Gastroesophageal sphincter (tissue), 4 donors: ENCODE data around the gene TNFSF13B. TPM values are rescaled to one million over a fixed set of nuclear protein-coding genes. Genes with fewer than 3 reads are reported as not detected.

Experiments
- ATAC-seq: fragments of 150-250 bp; one replicate; pipeline ENCODE4 v1.9.1; 2016; ENCODE audit warnings: mild to moderate bottlenecking, moderate library complexity
- H3K27ac ChIP-seq, 4 donors: fragments of 200-600 bp; sonication (generic) in 3 of 4; 1 replicate in 3 of 4; 2 replicates in 1 of 4; pipeline ENCODE4 v1.5.1; 2016 to 2019
- H3K27me3 ChIP-seq: fragments of 200-600 bp; sonication (generic); one replicate; pipeline ENCODE4 v1.5.1; 2019
- H3K36me3 ChIP-seq, 2 donors: fragments of 200-600 bp; sonication (generic); one replicate each; pipeline ENCODE4 v1.5.1; 2019; ENCODE audit warnings: control low read depth in 1 of 2
- H3K4me1 ChIP-seq, 3 donors: fragments of 200-600 bp; sonication (generic); 1 replicate in 2 of 3; 2 replicates in 1 of 3; pipeline ENCODE4 v1.5.1; 2016 to 2019; ENCODE audit warnings: control low read depth in 2 of 3
- H3K4me3 ChIP-seq, 2 donors: fragments of 200-600 bp; sonication (generic); one replicate each; pipeline ENCODE4 v1.5.1; 2019; ENCODE audit warnings: mild to moderate bottlenecking in 1 of 2, moderate library complexity in 1 of 2
- H3K9me3 ChIP-seq, 3 donors: fragments of 200-600 bp; sonication (generic); one replicate each; pipeline ENCODE4 v1.5.1; 2017 to 2019; ENCODE audit warnings: control low read depth in 2 of 3
- EP300 ChIP-seq: sonication (generic); formaldehyde crosslinking; IDR thresholded peaks from one replicate; pipeline ENCODE4 v1.6.1; 2017; ENCODE audit warnings: antibody characterized with exemption, mild to moderate bottlenecking
- POLR2A ChIP-seq, 2 donors: fragments of 450-650 bp; IDR thresholded peaks; one replicate each; pipeline ENCODE4 v1.6.1; 2017; ENCODE audit warnings: antibody characterized with exemption in 2 of 2, mild to moderate bottlenecking in 2 of 2, moderate library complexity in 1 of 2
- POLR2AphosphoS5 ChIP-seq: sonication (generic); formaldehyde crosslinking; IDR thresholded peaks from one replicate; pipeline ENCODE4 v1.6.1; 2017; ENCODE audit warnings: antibody characterized with exemption
- WGBS, 2 donors: methylation state at CpG; one replicate each; pipeline ENCODE4 v1.1.5; 2018; ENCODE audit warnings: low coverage in 1 of 2; 5-methylcytosine and 5-hydroxymethylcytosine counted together
- total RNA-seq, 4 donors: library from RNA; depleted of rRNA; stranded (reverse); fragments of >200 nt; gene quantifications; one replicate each; pipeline ENCODE4 v1.1.0, GENCODE V29; 2016
- TF ChIP-seq, protein P1 (sequence below), 4 experiments: fragments of 200-600 bp in 2 of 4; fragments of 450-650 bp in 2 of 4; sonication (generic) in 1 of 4; IDR thresholded peaks; one replicate each; pipeline ENCODE4 v1.5.1; 2017 to 2019; ENCODE audit warnings: antibody characterized with exemption in 4 of 4, mild to moderate bottlenecking in 2 of 4, moderate library complexity in 2 of 4

Gene TNFSF13B
- total RNA-seq, 4 donors from 2014 or later: 1.0 to 20.1 (median 9.8) TPM

GRCh38 chr13:108278466-108278865 lies 8.9 kb downstream of the TNFSF13B start:
- 92% methylated on average over 1 of the region's 1 CpG; no CpG with 5 or more reads in 1 of the 2 donors for WGBS, 2 donors
- no peaks in the 10 kb centered on the region for H3K27me3 ChIP-seq
- no peak for ATAC-seq
- no peak overlapping the region for H3K4me3 ChIP-seq
- H3K36me3 ChIP-seq: no peaks in the 10 kb centered on the region
- TF ChIP-seq, protein P1, sequence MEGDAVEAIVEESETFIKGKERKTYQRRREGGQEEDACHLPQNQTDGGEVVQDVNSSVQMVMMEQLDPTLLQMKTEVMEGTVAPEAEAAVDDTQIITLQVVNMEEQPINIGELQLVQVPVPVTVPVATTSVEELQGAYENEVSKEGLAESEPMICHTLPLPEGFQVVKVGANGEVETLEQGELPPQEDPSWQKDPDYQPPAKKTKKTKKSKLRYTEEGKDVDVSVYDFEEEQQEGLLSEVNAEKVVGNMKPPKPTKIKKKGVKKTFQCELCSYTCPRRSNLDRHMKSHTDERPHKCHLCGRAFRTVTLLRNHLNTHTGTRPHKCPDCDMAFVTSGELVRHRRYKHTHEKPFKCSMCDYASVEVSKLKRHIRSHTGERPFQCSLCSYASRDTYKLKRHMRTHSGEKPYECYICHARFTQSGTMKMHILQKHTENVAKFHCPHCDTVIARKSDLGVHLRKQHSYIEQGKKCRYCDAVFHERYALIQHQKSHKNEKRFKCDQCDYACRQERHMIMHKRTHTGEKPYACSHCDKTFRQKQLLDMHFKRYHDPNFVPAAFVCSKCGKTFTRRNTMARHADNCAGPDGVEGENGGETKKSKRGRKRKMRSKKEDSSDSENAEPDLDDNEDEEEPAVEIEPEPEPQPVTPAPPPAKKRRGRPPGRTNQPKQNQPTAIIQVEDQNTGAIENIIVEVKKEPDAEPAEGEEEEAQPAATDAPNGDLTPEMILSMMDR (IDR thresholded peaks at IDR 0.05): no peak
- TF ChIP-seq EP300 (no peak), POLR2A (IDR thresholded peaks at IDR 0.05) (no peak), POLR2AphosphoS5 (no peak)
- no peaks in the 10 kb centered on the region for H3K9me3 ChIP-seq
- no peak overlapping the region for H3K27ac ChIP-seq
- no peaks in the 10 kb centered on the region for H3K4me1 ChIP-seq

GRCh38 chr13:108281901-108282300 lies 12.4 kb downstream of the TNFSF13B start:
- no peak overlapping the region for H3K4me3 ChIP-seq
- TF ChIP-seq POLR2A (IDR thresholded peaks at IDR 0.05) (no peak), POLR2AphosphoS5 (no peak), EP300 (no peak)
- TF ChIP-seq, protein P1 (IDR thresholded peaks at IDR 0.05): no peak
- H3K27ac ChIP-seq: no peak overlapping the region
- H3K9me3 ChIP-seq: no peaks in the 10 kb centered on the region
- no peaks in the 10 kb centered on the region for H3K36me3 ChIP-seq
- H3K4me1 ChIP-seq: no peaks in the 10 kb centered on the region
- H3K27me3 ChIP-seq: no peaks in the 10 kb centered on the region
- ATAC-seq: no peak
- WGBS, 2 donors: 59 to 61% methylated on average over 3 to 4 of the region's 4 CpGs

GRCh38 chr13:108283110-108283509 lies 13.6 kb downstream of the TNFSF13B start:
- H3K27me3 ChIP-seq: no peaks in the 10 kb centered on the region
- TF ChIP-seq, protein P1 (IDR thresholded peaks at IDR 0.05): no peak
- no peak for TF ChIP-seq POLR2A (IDR thresholded peaks at IDR 0.05)
- TF ChIP-seq EP300: no peak
- TF ChIP-seq POLR2AphosphoS5: no peak
- H3K36me3 ChIP-seq: no peaks in the 10 kb centered on the region
- no peak overlapping the region for H3K4me3 ChIP-seq
- WGBS, 2 donors: 39 to 40% methylated on average over 3 of the region's 3 CpGs
- ATAC-seq: no peak
- no peaks in the 10 kb centered on the region for H3K4me1 ChIP-seq
- no peaks in the 10 kb centered on the region for H3K9me3 ChIP-seq
- H3K27ac ChIP-seq: no peak overlapping the region

DNA sequence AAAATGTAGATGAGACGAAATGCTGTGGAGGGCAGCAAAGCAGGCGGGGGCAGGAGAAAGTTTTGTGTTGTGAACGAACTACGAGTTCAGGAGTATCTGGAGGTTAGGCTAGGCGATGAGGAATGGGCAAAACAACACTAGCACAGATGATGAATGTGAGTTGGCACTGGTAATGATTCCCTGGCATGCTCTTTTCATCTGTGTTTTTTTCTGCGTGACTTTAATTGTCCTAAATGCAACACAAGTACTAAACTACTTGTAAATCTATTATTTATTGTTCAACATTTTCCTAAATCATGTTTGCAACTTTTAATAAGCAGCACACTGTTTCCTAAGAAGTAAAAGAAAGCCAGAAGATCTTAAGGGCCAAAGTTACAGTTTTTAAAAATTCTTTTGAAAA lies 19.2 kb downstream of the TNFSF13B start:
- Histone ChIP-seq H3K4me1 (no peaks in the 10 kb centered on the region), H3K27ac (no peak overlapping the region), H3K27me3 (no peaks in the 10 kb centered on the region), H3K9me3 (no peaks in the 10 kb centered on the region), H3K36me3 (no peaks in the 10 kb centered on the region), H3K4me3 (no peak overlapping the region)
- ATAC-seq: no peak
- TF ChIP-seq POLR2A (IDR thresholded peaks at IDR 0.05) (no peak), POLR2AphosphoS5 (no peak), EP300 (no peak)
- TF ChIP-seq, protein P1 (IDR thresholded peaks at IDR 0.05): no peak
- 60 to 62% methylated on average over 5 to 6 of the region's 6 CpGs for WGBS, 2 donors

DNA sequence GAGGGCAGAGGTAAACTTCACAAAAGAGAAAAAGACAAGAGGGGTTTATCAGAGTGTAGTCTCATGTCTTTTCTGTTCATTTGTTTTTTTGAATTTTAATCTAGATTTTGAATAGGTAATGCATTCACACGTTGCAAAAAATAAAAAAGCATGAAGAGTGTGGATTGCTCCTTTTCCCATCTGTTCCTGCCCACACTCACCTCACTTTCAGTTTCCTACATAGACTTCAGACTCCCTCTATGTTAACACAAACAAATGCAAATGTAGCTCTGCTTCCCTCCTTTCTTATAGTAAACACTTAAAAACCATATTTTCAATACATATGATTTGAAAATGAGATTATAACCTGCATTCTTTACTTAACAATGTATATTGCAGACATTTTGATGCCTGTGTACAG lies 20.3 kb downstream of the TNFSF13B start:
- Histone ChIP-seq H3K4me1 (no peaks in the 10 kb centered on the region), H3K27me3 (no peaks in the 10 kb centered on the region), H3K27ac (no peak overlapping the region), H3K36me3 (no peaks in the 10 kb centered on the region), H3K9me3 (no peaks in the 10 kb centered on the region), H3K4me3 (no peak overlapping the region)
- TF ChIP-seq, protein P1 (IDR thresholded peaks at IDR 0.05): no peak
- no peak for TF ChIP-seq EP300
- no peak for TF ChIP-seq POLR2A (IDR thresholded peaks at IDR 0.05)
- no peak for TF ChIP-seq POLR2AphosphoS5
- 22 to 29% methylated on average over 1 of the region's 1 CpG for WGBS, 2 donors
- ATAC-seq: no peak
